GM12878 (cell line): Measurements from ENCODE around the gene HYAL4. TPM values are rescaled to one million over a fixed set of nuclear protein-coding genes. Genes with fewer than 3 reads are reported as not detected.

ENCODE experiments used
- ATAC-seq: fragments of 200-7000 bp; cut with Tn5 transposase; 3 replicates; pipeline ENCODE4 v1.9.1; 2020; ENCODE audit warnings: mild to moderate bottlenecking, moderate library complexity
- BruUV-seq: library from RNA; stranded (reverse); fragments of 400-500 nt; replicated peaks from 2 replicates; lab custom pipeline; 2021; lab: Mats Ljungman, UMichigan
- CTCF ChIA-PET: fragments of 300-600 bp; sonication (Branson Sonifier 250); formaldehyde crosslinking; extraction: SDS; loops from one replicate; lab custom pipeline; 2021; ENCODE audit warnings: inconsistent platforms; lab: Yijun Ruan, JAX
- POLR2A ChIA-PET: fragments of 350-600 bp; formaldehyde crosslinking; extraction: SDS; loops from one replicate; lab custom pipeline; 2021; ENCODE audit warnings: inconsistent platforms; lab: Charles Lee
- RAD21 ChIA-PET: fragments of 300-600 bp; sonication (Branson Sonifier 250); formaldehyde crosslinking; loops from one replicate; lab custom pipeline; 2023; ENCODE audit warnings: antibody characterized with exemption; ENCODE audit not compliant: unreplicated experiment; lab: Charles Lee
- SMC1A ChIA-PET: fragments of 300-600 bp; sonication (Branson Sonifier 250); formaldehyde crosslinking; loops from one replicate; lab custom pipeline; 2023; ENCODE audit not compliant: unreplicated experiment, uncharacterized antibody; lab: Charles Lee
- DNase-seq: peaks from one replicate; pipeline ENCODE4 v3.0.0-alpha.2; 2011; ENCODE audit warnings: low read depth, low spot score
- FAIRE-seq: peaks from 3 replicates; lab custom pipeline; 2011; peaks lifted over from hg19 to GRCh38; lab: Jason Lieb, UNC
- H2AFZ ChIP-seq: 2 replicates; pipeline ENCODE4 v1.6.0; 2011; ENCODE audit warnings: low read depth, low read length, control low read depth; ENCODE audit not compliant: control insufficient read depth
- H3K27ac ChIP-seq: 2 replicates; pipeline ENCODE4 v1.5.1; 2011; ENCODE audit warnings: control low read depth; ENCODE audit not compliant: control insufficient read depth, insufficient read depth
- H3K27me3 ChIP-seq, 2 experiments: replicated peaks in 1 of 2; 2 replicates each; pipeline versions ENCODE4 v1.6.0 to v1.6.1; 2011; ENCODE audit warnings: low read length in 1 of 2; ENCODE audit not compliant: control insufficient read depth in 2 of 2, insufficient read depth in 2 of 2
- H3K36me3 ChIP-seq, 2 experiments: 2 replicates each; pipeline ENCODE4 v1.5.1; 2011; ENCODE audit warnings: low read length in 1 of 2; ENCODE audit not compliant: control insufficient read depth in 2 of 2, insufficient read depth in 2 of 2
- H3K4me1 ChIP-seq: 2 replicates; pipeline ENCODE4 v1.6.1; 2011; ENCODE audit warnings: mild to moderate bottlenecking, low read length, moderate library complexity, mixed read lengths; ENCODE audit not compliant: control insufficient read depth, insufficient read depth
- H3K4me2 ChIP-seq: 2 replicates; pipeline ENCODE4 v1.6.0; 2011; ENCODE audit warnings: control low read depth; ENCODE audit not compliant: control insufficient read depth, insufficient read depth
- H3K4me3 ChIP-seq: fragments of 200-600 bp; sonication (generic); 2 replicates; pipeline ENCODE4 v1.5.1; 2016
- H3K79me2 ChIP-seq: 2 replicates; pipeline ENCODE4 v1.6.0; 2011; ENCODE audit warnings: low read length; ENCODE audit not compliant: control insufficient read depth, insufficient read depth
- H3K9ac ChIP-seq: 2 replicates; pipeline ENCODE4 v1.8.0; 2011; ENCODE audit warnings: low read length, control low read depth, mixed read lengths; ENCODE audit not compliant: control insufficient read depth, insufficient read depth
- H3K9me3 ChIP-seq: replicated peaks from 3 replicates; pipeline ENCODE4 v1.5.1; 2011; ENCODE audit warnings: mild to moderate bottlenecking, low read length; ENCODE audit not compliant: control insufficient read depth, insufficient read depth
- H4K20me1 ChIP-seq: 2 replicates; pipeline ENCODE4 v1.6.0; 2011; ENCODE audit not compliant: control insufficient read depth, insufficient read depth
- ATF3 ChIP-seq: IDR thresholded peaks from 2 replicates; pipeline ENCODE4 v1.6.1; 2011; ENCODE audit warnings: low read depth, mild to moderate bottlenecking, low read length, moderate library complexity, borderline replicate concordance; ENCODE audit errors: extremely low read depth
- ATF7 ChIP-seq: fragments of 450-650 bp; IDR thresholded peaks from 2 replicates; pipeline ENCODE4 v1.6.1; 2016; ENCODE audit warnings: low read depth, mild to moderate bottlenecking
- BCL11A ChIP-seq: IDR thresholded peaks from 2 replicates; pipeline ENCODE4 v1.6.1; 2011; ENCODE audit warnings: low read depth, low read length
- EED ChIP-seq: sonication (generic); IDR thresholded peaks from 2 replicates; pipeline ENCODE4 v1.6.1; 2016; ENCODE audit warnings: antibody characterized with exemption, low read depth
- ESRRA ChIP-seq: IDR thresholded peaks from 2 replicates; pipeline ENCODE4 v1.6.1; 2012; ENCODE audit warnings: mild to moderate bottlenecking, low read length, improper control_type of control experiment
- FOS ChIP-seq: IDR thresholded peaks from 3 replicates; pipeline ENCODE4 v1.6.1; 2011; ENCODE audit warnings: borderline replicate concordance; ENCODE audit not compliant: insufficient read length; ENCODE audit errors: extremely low read depth
- NBN ChIP-seq: fragments of 450-650 bp; IDR thresholded peaks from 2 replicates; pipeline ENCODE4 v1.6.1; 2016
- SP1 ChIP-seq: IDR thresholded peaks from one replicate; pipeline ENCODE4 v1.6.1; 2011; ENCODE audit warnings: low read depth, low read length
- STAT3 ChIP-seq: IDR thresholded peaks from 2 replicates; pipeline ENCODE4 v1.6.1; 2011; ENCODE audit warnings: low read depth, low read length, improper control_type of control experiment
- SUZ12 ChIP-seq: fragments of 200-600 bp; sonication (generic); IDR thresholded peaks from one replicate; pipeline ENCODE4 v1.6.1; 2018; ENCODE audit warnings: antibody characterized with exemption, mild to moderate bottlenecking; ENCODE audit not compliant: unreplicated experiment
- TARDBP ChIP-seq: IDR thresholded peaks from 2 replicates; pipeline ENCODE4 v1.6.1; 2016; ENCODE audit warnings: borderline replicate concordance
- TCF7 ChIP-seq: IDR thresholded peaks from 2 replicates; pipeline ENCODE4 v1.6.1; 2014; ENCODE audit warnings: antibody characterized with exemption, borderline replicate concordance
- USF1 ChIP-seq: IDR thresholded peaks from 2 replicates; pipeline ENCODE4 v1.6.1; 2011; ENCODE audit warnings: borderline replicate concordance, low read depth, mild to moderate bottlenecking, moderate library complexity, mixed read lengths, low read length; ENCODE audit not compliant: insufficient read depth; ENCODE audit errors: extremely low read length
- WGBS: methylation state at CpG from one replicate; pipeline ENCODE4 v1.1.6; 2016; ENCODE audit warnings: low lambda C conversion rate; ENCODE audit not compliant: insufficient replicate concordance, insufficient coverage; ENCODE audit errors: missing lambda C conversion rate; 5-methylcytosine and 5-hydroxymethylcytosine counted together
- in situ Hi-C: fragments of 300-500 bp; cut with MboI; formaldehyde crosslinking; loops from 9 replicates; pipeline ENCODE4 v1.14.3; 2018; ENCODE audit warnings: mixed read lengths
- intact Hi-C: fragments of 100-400 bp; cut with micrococcal nuclease; formaldehyde crosslinking; loops from one replicate; pipeline ENCODE4 v1.14.2; 2022; ENCODE audit not compliant: unreplicated experiment
- polyA plus RNA-seq, 11 experiments: library from polyadenylated mRNA; depleted of rRNA in 4 of 11; unstranded in 6 of 11; stranded (reverse) in 5 of 11; fragments of >200 nt; fragmentation: Nextera tagmentation in 4 of 11; fragmentation: Illumina TruSeq in 1 of 11; extraction: Ambion mirVana in 4 of 11; extraction: Trizol in 1 of 11; gene quantifications; 1 replicate in 1 of 11; 2 replicates in 10 of 11; pipeline versions ENCODE4 v1.2.1 to v1.2.3, GENCODE V29; 2011 to 2016; ENCODE audit warnings: inconsistent platforms in 2 of 11, missing spikeins in 2 of 11, low read depth in 1 of 11
- total RNA-seq, 4 experiments: library from RNA; depleted of rRNA in 3 of 4; stranded (reverse); fragments of >200 nt in 3 of 4; fragmentation: Illumina TruSeq in 1 of 4; extraction: Trizol in 1 of 4; gene quantifications; 2 replicates each; pipeline versions ENCODE4 v1.2.1 to v1.2.3, GENCODE V29; 2013 to 2021
- TF ChIP-seq, protein P1 (sequence below): fragments of 450-650 bp; IDR thresholded peaks from 2 replicates; pipeline ENCODE4 v1.6.1; 2014; ENCODE audit warnings: mild to moderate bottlenecking
- TF ChIP-seq, protein P2 (sequence below): fragments of 450-650 bp; IDR thresholded peaks from 2 replicates; pipeline ENCODE4 v1.6.1; 2017; ENCODE audit warnings: low read depth, mild to moderate bottlenecking, moderate library complexity

HYAL4 gene
- total and polyA plus RNA-seq, 10 of the 15 experiments (the other 5 are each of a cell fraction or from before 2014, with no cell fraction given), result 0.14 to 0.88 (median 0.26) TPM; not detected in 1

- H3K36me3 ChIP-seq, result no peaks in the 10 kb centered on the region
- ChIA-PET POLR2A (no interaction called here), CTCF (interaction anchor here (6.8 kb wide), 1 partner anchor 36 kb away, joined by 46 read pairs; no protein-coding TSS in a partner anchor), SMC1A (interaction anchor here (1.0 to 1.3 kb wide), 2 partner anchors 32 to 44 kb away, joined by 3 read pairs; no protein-coding TSS in a partner anchor), RAD21 (no interaction called here)
- in situ Hi-C loops, result no loop called here
- intact Hi-C loops, result no loop called here
- FAIRE-seq (no peak), ATAC-seq (no peak), DNase-seq (no peak)
- H3K9me3 ChIP-seq, result no peaks in the 10 kb centered on the region
- no peak for TF ChIP-seq USF1
- TF ChIP-seq, protein P1, sequence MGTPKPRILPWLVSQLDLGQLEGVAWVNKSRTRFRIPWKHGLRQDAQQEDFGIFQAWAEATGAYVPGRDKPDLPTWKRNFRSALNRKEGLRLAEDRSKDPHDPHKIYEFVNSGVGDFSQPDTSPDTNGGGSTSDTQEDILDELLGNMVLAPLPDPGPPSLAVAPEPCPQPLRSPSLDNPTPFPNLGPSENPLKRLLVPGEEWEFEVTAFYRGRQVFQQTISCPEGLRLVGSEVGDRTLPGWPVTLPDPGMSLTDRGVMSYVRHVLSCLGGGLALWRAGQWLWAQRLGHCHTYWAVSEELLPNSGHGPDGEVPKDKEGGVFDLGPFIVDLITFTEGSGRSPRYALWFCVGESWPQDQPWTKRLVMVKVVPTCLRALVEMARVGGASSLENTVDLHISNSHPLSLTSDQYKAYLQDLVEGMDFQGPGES, result no peak
- TF ChIP-seq TCF7, result no peak
- no peak for TF ChIP-seq TARDBP
- no TSS peak for BruUV-seq
- no peaks in the 10 kb centered on the region for H4K20me1 ChIP-seq
- no peak overlapping the region for H2AFZ ChIP-seq
- H3K4me1 ChIP-seq, result peaks cover 10% of the 10 kb centered on the region
- H3K79me2 ChIP-seq, result no peaks in the 10 kb centered on the region
- 48% methylated on average over 2 of the region's 2 CpGs for WGBS
- H3K27ac ChIP-seq, result no peak overlapping the region
- H3K4me2 ChIP-seq, result no peak overlapping the region
- no peak overlapping the region for H3K4me3 ChIP-seq
- no peak overlapping the region for H3K9ac ChIP-seq
- no peaks in the 10 kb centered on the region for H3K27me3 ChIP-seq
Observed at GRCh38 chr7:123828805-123829204, 16.2 kb upstream of the HYAL4 start.

- no peak overlapping the region for H3K27ac ChIP-seq
- ATAC-seq, result no peak
- TF ChIP-seq SP1 (no peak), ATF3 (no peak), FOS (no peak), ATF7 (no peak), BCL11A (no peak), STAT3 (no peak), EED (no peak), ESRRA (no peak), NBN (no peak), SUZ12 (no peak)
- TF ChIP-seq, protein P2, sequence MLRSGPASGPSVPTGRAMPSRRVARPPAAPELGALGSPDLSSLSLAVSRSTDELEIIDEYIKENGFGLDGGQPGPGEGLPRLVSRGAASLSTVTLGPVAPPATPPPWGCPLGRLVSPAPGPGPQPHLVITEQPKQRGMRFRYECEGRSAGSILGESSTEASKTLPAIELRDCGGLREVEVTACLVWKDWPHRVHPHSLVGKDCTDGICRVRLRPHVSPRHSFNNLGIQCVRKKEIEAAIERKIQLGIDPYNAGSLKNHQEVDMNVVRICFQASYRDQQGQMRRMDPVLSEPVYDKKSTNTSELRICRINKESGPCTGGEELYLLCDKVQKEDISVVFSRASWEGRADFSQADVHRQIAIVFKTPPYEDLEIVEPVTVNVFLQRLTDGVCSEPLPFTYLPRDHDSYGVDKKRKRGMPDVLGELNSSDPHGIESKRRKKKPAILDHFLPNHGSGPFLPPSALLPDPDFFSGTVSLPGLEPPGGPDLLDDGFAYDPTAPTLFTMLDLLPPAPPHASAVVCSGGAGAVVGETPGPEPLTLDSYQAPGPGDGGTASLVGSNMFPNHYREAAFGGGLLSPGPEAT, result no peak
Observed at GRCh38 chr7:123836656-123837055, 8.3 kb upstream of the HYAL4 start.

More at GRCh38 chr7:123836656-123837055, 8.3 kb upstream of the HYAL4 start:
- Histone ChIP-seq H3K9me3 (no peaks in the 10 kb centered on the region), H3K4me3 (no peak overlapping the region), H3K79me2 (no peaks in the 10 kb centered on the region), H3K4me2 (no peak overlapping the region), H3K4me1 (no peaks in the 10 kb centered on the region), H3K9ac (no peak overlapping the region), H2AFZ (no peak overlapping the region), H4K20me1 (no peaks in the 10 kb centered on the region), H3K27me3 (no peaks in the 10 kb centered on the region), H3K36me3 (no peaks in the 10 kb centered on the region)
- BruUV-seq, result no TSS peak
- in situ Hi-C loops (no loop called here), intact Hi-C loops (no loop called here)
- ChIA-PET RAD21 (interaction anchor here (1.3 kb wide), 1 partner anchor 10 kb away, joined by 4 read pairs; no protein-coding TSS in a partner anchor), POLR2A (no interaction called here), CTCF (no interaction called here), SMC1A (interaction anchor here (1.2 to 1.3 kb wide), 2 partner anchors 10 to 35 kb away, joined by 3 to 4 read pairs; no protein-coding TSS in a partner anchor)
- DNase-seq (no peak), FAIRE-seq (no peak)
- 35% methylated on average over 4 of the region's 4 CpGs for WGBS
